Activated naive CD8-positive, alpha-beta T cell treated with anti-CD3 and anti-CD28 coated beads, Interleukin-2, amount 50 U/mL, for 24 hours (primary cell): Measurements from ENCODE around the gene DISP3.

ENCODE experiments used
- ATAC-seq: fragments of 150-1000 bp; cut with Tn5 transposase; one replicate; pipeline ENCODE4 v1.10.0; 2021
- DNase-seq: peaks from one replicate; pipeline ENCODE4 v3.0.0; 2021
- H3K27ac Mint-ChIP-seq: one replicate; pipeline ENCODE4 v1.8.0; 2021; ENCODE audit warnings: mild to moderate bottlenecking, mixed read lengths
- H3K27me3 Mint-ChIP-seq: one replicate; pipeline ENCODE4 v1.8.0; 2021; ENCODE audit warnings: mixed read lengths
- H3K36me3 Mint-ChIP-seq: one replicate; pipeline ENCODE4 v1.8.0; 2021; ENCODE audit warnings: low read depth, mixed read lengths
- H3K4me1 Mint-ChIP-seq: one replicate; pipeline ENCODE4 v1.8.0; 2021; ENCODE audit warnings: mixed read lengths
- H3K4me3 Mint-ChIP-seq: one replicate; pipeline ENCODE4 v1.8.0; 2021; ENCODE audit warnings: mild to moderate bottlenecking, moderate library complexity, mixed read lengths
- H3K9me3 Mint-ChIP-seq: one replicate; pipeline ENCODE4 v1.8.0; 2021; ENCODE audit warnings: mixed read lengths

Gene DISP3

DNA sequence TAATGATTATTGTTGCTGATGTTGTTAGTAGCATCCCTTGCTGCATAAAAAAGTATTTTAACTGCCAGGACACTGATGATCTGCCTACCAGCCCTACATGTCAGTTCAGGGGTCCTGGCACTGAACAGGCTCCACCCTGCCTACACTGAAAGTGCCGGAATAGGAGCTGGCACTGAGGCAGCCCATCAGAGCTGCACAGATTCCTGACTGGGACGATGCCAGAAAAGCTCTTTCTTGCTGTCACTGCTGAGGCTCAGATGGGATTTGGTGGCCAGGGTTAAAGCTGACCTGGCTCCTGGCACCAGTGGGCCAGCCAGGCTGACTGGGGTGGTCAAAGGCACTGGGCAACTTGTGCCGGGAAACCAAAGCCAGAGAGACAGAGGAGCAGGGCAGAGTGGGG, 6.2 kb upstream of the DISP3 start:
- no peak overlapping the region for H3K4me3 Mint-ChIP-seq
- no peaks in the 10 kb centered on the region for H3K36me3 Mint-ChIP-seq
- H3K27ac Mint-ChIP-seq: no peak overlapping the region
- H3K27me3 Mint-ChIP-seq: peaks cover 19% of the 10 kb centered on the region
- DNase-seq (no peak), ATAC-seq (no peak)
- H3K9me3 Mint-ChIP-seq: no peaks in the 10 kb centered on the region
- H3K4me1 Mint-ChIP-seq: no peaks in the 10 kb centered on the region

DNA sequence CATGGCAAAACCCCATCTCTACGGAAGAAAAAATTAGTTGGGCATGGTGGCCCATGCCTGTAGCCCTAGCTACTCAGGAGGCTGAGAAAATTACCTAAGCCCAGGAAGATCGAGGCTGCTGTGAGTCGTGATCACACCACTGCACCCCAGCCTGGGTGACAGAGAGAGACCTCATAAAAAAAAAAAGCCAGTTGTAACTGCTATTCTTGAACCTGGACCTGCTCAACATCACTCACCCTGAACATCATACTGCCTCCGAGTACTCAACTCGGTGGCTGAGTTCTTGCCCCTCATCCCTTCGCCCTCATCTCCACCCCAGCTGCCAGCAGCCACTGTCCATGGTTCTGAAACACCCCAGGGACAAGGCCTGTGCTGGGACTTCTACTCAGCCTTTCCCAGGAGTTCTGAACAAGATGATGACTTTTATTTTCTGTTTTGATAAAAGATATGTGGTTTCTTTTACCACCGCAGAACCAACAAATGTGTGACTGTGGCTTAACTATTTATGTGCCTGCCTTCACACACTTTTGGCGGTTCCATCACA, 5.4 kb upstream of the DISP3 start:
- Mint-ChIP-seq H3K27me3 (peaks cover 22% of the 10 kb centered on the region), H3K27ac (no peak overlapping the region), H3K9me3 (no peaks in the 10 kb centered on the region), H3K36me3 (no peaks in the 10 kb centered on the region), H3K4me3 (no peak overlapping the region), H3K4me1 (no peaks in the 10 kb centered on the region)
- DNase-seq (peak; percentile 17), ATAC-seq (no peak)

DNA sequence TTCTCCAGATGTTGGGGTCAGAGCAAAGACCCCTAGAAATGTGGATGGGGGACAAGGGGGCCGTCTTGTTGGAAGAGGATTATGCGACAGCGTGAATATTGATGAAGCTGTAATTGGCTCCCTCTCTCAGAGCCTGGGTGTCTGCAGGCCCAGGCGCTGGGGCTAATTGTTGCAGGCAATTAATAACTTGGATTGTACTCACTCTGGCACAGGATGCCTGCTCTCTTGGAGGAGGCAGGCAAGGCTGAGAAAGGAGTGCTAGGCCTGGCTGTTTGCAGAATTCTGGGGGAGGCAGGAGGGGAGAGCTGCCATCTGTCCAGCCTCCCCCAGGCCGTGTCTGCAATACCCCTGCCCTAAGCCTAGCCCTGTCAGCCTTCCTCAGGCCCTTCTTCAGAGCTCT, 4.1 kb upstream of the DISP3 start:
- Mint-ChIP-seq H3K36me3 (no peaks in the 10 kb centered on the region), H3K9me3 (no peaks in the 10 kb centered on the region), H3K27me3 (peaks cover 20% of the 10 kb centered on the region), H3K4me3 (no peak overlapping the region), H3K27ac (no peak overlapping the region), H3K4me1 (no peaks in the 10 kb centered on the region)
- no peak for DNase-seq
- ATAC-seq: no peak

DNA sequence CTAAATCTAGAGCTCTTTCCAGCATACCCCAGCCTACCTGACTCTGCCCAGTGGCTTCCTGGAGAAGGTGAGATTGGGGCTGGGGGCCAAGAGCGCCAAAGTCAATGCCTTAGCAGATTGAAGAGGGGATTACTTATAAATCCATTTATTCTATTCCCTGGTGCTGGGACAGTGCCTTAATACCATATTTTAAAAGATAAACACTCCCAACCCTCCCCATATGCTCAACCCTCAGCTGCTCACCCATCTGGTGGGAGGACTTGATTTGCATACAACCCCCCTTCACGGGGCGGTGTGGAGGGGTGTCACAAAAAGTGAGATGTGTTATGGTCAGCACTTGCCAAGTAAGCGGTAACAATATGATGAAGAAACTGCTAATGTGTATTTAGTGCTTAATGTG, 3.2 kb upstream of the DISP3 start:
- H3K27ac Mint-ChIP-seq: no peak overlapping the region
- no peak for ATAC-seq
- no peaks in the 10 kb centered on the region for H3K36me3 Mint-ChIP-seq
- H3K27me3 Mint-ChIP-seq: peaks cover 28% of the 10 kb centered on the region
- H3K4me3 Mint-ChIP-seq: no peak overlapping the region
- DNase-seq: no peak
- peaks cover 4% of the 10 kb centered on the region for H3K4me1 Mint-ChIP-seq
- H3K9me3 Mint-ChIP-seq: no peaks in the 10 kb centered on the region

DNA sequence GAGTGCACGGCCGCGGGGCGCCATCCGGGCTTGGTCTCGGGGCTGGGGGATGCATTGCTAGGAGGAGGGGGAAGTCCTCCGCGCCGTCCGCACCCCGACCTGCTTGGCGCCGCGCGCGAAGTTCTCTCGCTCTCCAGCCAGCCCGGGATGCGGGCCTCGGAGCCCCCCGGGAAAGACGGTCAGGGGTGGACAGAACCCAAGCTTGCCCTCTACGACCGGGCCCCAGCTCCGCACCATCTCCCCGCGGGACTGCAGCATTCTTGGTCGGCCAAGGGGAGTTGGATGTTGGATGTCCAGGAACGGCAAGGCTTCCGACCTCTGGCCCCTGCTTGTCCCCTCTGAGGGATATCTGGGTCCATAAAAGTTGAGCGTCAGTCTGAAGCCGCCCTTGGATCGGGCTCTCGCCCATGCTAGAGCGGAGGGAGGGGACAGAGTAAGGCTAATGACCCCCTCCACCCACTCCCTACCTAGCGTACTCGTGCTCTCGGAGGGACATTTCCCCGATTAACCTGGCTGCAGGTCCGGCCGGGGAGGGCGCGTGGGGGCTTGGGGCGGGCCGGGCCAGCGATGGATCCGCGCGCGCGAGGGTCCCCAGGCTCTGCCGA, 522 bp downstream of the DISP3 start:
- Mint-ChIP-seq H3K27ac (no peak overlapping the region), H3K36me3 (no peaks in the 10 kb centered on the region), H3K4me1 (peaks cover 9% of the 10 kb centered on the region), H3K27me3 (peaks cover 44% of the 10 kb centered on the region), H3K9me3 (no peaks in the 10 kb centered on the region), H3K4me3 (peak overlapping the region; percentile 57)
- DNase-seq (peak; percentile 9), ATAC-seq (no peak)

DNA sequence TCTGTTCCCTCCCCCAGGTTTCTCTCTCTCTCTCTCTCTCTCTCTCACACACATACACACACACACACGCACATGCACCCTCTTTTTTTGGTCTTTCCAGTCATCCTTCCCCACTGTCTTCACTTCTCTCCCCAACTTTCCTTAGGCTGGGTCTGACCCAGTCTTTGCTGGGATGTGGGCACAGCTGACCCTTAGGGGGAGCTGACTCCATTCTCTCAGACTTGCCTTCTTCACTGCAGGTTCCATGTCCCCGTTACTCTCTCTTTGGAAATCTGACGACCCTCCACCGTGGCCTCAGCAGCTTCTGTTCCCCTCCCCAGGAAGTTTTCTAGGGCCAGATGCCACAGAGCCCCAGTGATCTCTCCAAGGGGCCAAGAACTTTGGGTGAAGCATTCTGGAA, 2.1 kb downstream of the DISP3 start:
- Mint-ChIP-seq H3K27ac (no peak overlapping the region), H3K4me1 (peaks cover 9% of the 10 kb centered on the region), H3K27me3 (peaks cover 46% of the 10 kb centered on the region), H3K4me3 (no peak overlapping the region), H3K9me3 (no peaks in the 10 kb centered on the region), H3K36me3 (no peaks in the 10 kb centered on the region)
- DNase-seq (no peak), ATAC-seq (no peak)

DNA sequence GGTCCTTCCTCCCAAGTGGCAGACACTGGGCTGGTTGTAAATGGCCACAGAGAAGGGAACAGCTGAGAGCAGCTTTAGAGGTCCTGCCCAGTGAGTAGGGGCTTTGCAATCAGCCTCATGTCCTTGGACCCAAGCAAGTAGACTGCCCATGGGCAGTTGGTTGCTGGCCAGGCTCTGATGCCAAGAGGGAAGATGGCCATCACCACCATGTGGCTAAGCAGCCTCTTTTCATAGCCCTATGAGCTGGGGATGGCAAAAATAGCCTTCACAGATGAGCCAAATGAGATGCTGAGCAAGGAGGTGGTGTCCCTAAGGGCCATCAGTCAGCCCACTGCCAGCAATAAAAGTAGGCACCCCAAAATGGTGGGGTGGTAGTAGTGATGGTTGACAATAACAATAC, 3.2 kb downstream of the DISP3 start:
- DNase-seq (no peak), ATAC-seq (no peak)
- Mint-ChIP-seq H3K27ac (no peak overlapping the region), H3K36me3 (no peaks in the 10 kb centered on the region), H3K4me1 (peaks cover 9% of the 10 kb centered on the region), H3K9me3 (no peaks in the 10 kb centered on the region), H3K27me3 (peaks cover 50% of the 10 kb centered on the region), H3K4me3 (no peak overlapping the region)

DNA sequence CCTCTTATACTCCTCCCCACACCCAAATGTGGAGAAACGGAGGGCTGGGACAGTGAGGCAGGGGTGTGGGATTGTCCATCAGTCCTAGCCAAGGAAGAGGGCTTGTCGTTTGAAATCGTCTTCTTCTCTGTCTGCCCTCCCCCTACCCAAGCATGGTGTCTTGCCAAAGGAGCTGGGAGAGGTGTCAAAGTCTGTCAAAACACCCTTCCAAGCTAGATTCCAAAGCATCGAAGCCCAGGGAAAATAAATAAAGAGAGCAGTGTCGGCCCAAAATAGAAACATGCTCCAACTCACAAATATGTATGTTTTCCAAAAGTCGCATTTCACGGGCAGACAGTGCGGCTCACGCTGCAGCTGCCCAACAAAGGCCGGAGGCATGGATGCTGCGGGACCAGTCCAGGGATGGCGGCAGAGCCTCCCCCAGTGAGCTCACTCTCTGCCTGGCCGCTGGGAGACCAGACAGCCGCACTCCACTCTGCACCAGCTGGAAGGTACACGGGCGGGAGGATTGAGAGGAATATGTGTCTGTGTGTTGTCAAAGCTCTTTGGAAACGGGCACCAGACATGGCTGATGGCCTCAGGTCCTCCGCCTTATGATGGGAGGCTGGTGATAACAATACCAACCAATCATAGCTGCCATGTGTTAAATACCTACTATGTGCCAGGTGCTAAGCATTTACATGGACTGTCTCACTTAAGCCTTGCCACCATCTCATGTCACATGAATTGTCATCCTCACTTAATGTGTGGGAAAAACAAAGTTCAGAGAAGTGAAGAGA, 3.9 kb downstream of the DISP3 start:
- Mint-ChIP-seq H3K9me3 (no peaks in the 10 kb centered on the region), H3K4me3 (no peak overlapping the region), H3K27me3 (peaks cover 46% of the 10 kb centered on the region), H3K27ac (no peak overlapping the region), H3K36me3 (no peaks in the 10 kb centered on the region), H3K4me1 (peaks cover 9% of the 10 kb centered on the region)
- DNase-seq (no peak), ATAC-seq (no peak)

DNA sequence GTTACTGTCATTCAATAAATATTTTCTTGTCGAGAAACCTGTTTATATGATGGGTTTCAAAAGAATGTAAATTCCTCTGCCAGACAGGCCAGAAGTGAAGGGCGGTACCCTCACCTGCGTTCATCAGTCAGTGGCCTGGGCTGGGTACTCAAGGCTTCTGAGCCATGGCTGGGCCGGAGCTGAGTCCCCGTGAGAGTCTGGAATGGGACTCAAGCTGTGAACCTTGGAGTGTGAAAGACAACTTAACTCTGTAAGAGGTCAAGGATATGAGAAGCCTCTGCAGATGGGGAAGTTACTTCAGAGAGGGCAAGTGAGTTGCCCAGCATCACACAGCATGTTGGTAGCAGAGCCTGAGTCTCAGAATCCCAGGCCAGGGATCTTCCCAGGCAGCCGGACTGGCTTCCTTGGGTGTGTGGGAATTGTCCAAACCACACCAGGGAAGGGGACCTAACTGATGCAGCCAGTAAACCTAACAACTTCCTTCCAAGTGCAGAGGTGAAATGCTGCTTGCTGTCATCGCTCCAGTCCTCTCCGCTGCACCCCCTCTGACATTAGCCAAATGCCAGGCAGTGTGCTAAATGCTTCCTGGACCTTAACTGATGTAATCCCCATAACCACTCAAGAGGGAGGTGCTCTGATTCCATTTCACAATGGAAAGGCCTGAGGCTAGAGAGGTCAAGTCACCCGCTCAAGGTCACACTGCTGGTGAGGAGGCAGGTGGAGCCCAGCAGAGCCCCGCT, 4.8 kb downstream of the DISP3 start:
- DNase-seq (no peak), ATAC-seq (no peak)
- Mint-ChIP-seq H3K9me3 (no peaks in the 10 kb centered on the region), H3K36me3 (no peaks in the 10 kb centered on the region), H3K27ac (no peak overlapping the region), H3K4me3 (no peak overlapping the region), H3K4me1 (peaks cover 9% of the 10 kb centered on the region), H3K27me3 (peaks cover 43% of the 10 kb centered on the region)

DNA sequence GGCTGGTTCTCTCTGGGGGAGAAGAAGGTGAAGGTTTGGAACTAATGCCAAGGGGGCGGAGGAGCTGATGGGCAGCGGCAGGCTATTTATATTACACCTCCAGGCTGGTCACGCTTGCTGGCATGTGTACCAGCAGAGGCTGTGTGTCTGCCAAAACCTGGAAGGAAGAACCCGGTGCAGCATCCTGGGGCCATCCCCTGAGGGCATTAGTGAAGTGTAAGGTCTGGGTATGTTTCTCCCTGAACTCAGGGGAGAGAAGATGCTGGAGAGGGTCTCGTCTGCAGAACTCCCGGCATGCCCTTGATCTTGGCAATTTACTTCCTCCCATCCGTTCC, 5.3 kb downstream of the DISP3 start:
- H3K9me3 Mint-ChIP-seq: no peaks in the 10 kb centered on the region
- no peaks in the 10 kb centered on the region for H3K36me3 Mint-ChIP-seq
- H3K4me3 Mint-ChIP-seq: no peak overlapping the region
- H3K27me3 Mint-ChIP-seq: peaks cover 43% of the 10 kb centered on the region
- no peak overlapping the region for H3K27ac Mint-ChIP-seq
- DNase-seq (no peak), ATAC-seq (no peak)
- peaks cover 9% of the 10 kb centered on the region for H3K4me1 Mint-ChIP-seq

DNA sequence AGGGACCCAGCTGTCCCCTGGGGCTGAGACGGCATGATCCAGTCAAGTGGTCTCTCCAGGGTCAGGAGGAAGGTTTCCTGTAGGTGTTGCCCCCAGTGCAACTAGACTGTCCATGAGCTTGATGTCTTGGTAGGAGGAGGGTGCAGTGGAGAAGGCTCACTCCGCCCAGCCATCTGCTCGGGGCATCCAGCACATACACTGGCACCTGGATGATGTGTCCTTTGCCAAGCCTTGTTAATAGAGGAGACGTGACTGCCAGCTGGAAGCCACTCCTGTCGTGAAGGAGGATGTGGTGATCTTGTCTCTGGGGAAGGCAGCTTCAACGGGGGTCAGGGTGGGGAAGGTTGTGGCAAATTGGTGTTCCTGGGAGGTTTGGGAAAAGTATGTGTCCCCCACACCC, 6.2 kb downstream of the DISP3 start:
- no peaks in the 10 kb centered on the region for H3K36me3 Mint-ChIP-seq
- no peak overlapping the region for H3K27ac Mint-ChIP-seq
- no peak for DNase-seq
- ATAC-seq: no peak
- H3K9me3 Mint-ChIP-seq: no peaks in the 10 kb centered on the region
- H3K4me1 Mint-ChIP-seq: peaks cover 7% of the 10 kb centered on the region
- peaks cover 40% of the 10 kb centered on the region for H3K27me3 Mint-ChIP-seq
- H3K4me3 Mint-ChIP-seq: no peak overlapping the region

DNA sequence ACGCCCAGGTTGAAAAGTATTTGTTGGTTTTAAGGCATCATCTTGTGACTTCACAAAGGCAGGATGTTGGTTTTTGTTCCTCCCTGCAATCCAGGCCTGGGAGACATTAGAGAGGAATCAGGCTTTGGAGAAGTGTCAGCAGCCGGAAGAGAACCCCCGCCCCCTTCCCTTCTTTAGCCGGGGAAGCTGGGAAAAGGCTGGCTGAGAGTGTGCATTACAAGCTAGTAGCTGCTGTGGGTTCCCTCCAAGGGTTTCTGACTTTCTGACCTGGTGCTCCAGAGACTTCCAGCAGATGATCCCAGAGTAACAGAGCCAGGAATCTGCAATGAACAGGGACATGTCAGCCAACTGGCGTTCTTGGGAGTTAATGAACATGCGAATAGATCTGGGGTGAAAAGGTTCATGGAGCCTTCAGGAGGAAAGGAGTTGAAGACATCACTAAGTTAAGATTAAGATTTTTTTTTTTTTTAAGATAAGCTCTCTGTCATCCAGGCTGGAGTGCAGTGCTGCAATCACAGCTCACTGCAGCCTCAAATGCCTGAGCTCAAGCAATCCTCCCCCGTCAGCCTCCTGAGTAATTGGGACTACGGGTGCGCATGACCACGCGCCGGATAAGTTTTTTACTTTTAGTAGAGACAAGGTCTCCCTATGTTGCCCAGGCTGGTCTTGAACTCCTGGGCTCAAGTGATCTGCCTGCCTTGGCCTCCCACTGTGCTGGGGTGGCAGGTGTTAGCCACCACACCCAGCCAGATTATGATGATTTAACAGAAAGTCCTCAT, 7.5 kb downstream of the DISP3 start:
- no peaks in the 10 kb centered on the region for H3K4me1 Mint-ChIP-seq
- H3K9me3 Mint-ChIP-seq: no peaks in the 10 kb centered on the region
- no peaks in the 10 kb centered on the region for H3K36me3 Mint-ChIP-seq
- no peak overlapping the region for H3K27ac Mint-ChIP-seq
- DNase-seq (no peak), ATAC-seq (no peak)
- H3K27me3 Mint-ChIP-seq: peaks cover 28% of the 10 kb centered on the region
- no peak overlapping the region for H3K4me3 Mint-ChIP-seq

DNA sequence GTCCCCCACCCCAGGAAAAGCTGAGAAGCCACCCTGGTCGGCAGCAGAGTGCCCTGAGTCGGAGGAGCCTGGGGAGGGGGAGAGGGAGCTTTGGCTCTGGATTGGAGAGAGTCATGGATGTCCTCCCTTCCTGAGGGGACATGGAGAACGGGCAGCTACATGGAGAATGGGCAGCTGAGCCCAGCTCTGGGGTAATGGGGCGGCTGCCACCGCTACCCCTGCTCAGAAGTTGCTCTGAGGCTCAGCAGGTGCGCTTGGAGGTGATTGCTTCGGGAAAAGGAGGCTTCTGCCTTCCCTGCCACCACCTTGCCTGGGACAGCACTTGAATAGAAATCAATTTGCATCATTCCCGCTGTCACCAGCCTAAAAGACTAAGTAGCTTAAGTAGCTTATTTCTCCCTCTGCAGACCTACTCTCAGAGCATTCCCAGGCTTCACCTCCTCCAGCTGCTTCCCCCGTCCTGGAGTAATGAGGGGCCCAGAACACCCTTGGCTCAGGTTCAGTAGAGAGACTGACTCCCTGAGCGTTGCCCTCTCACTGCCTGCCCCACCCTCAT, 8.3 kb downstream of the DISP3 start:
- Mint-ChIP-seq H3K4me1 (no peaks in the 10 kb centered on the region), H3K4me3 (no peak overlapping the region), H3K36me3 (no peaks in the 10 kb centered on the region), H3K27ac (no peak overlapping the region), H3K9me3 (no peaks in the 10 kb centered on the region), H3K27me3 (peaks cover 20% of the 10 kb centered on the region)
- DNase-seq: no peak
- ATAC-seq: no peak

DNA sequence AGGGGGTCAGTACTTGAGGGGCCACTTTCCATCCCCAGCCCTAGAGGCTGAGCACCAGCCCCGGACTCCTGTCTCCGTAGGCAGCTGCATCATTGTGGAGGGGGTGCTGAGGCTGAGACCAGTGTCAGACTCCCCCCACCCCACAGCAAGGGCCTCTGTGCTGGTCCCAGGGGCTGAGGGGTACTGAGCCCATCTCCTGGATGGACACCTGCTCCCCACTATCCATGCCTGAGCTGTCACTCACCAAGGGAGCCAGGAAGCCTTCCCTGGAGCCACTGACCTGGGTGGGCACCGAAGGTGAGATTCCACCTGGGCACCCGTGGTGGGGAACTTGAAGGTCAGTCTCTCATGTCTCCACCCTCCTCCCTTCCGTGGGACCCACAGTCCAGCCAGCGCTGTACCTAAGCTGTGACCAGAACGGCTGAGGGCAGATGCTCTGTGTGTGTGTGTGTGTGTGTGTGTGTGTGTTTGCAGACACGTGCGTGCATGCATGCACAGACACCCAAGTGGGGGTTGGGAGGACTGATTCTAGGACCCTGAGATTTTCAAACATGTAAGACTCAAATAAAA, 9.3 kb downstream of the DISP3 start:
- Mint-ChIP-seq H3K9me3 (no peaks in the 10 kb centered on the region), H3K36me3 (no peaks in the 10 kb centered on the region), H3K4me1 (no peaks in the 10 kb centered on the region), H3K27ac (no peak overlapping the region), H3K27me3 (peaks cover 20% of the 10 kb centered on the region), H3K4me3 (no peak overlapping the region)
- ATAC-seq (no peak), DNase-seq (no peak)
